Left ventricle myocardium inferior (tissue), 1 donor: ENCODE results near the gene ABCG1. TPM values are rescaled to one million over a fixed set of nuclear protein-coding genes. Genes with fewer than 3 reads are reported as not detected.
A peak's percentile ranks its signal among the peaks of the same experiment; 100 is the strongest.

ENCODE experiments used
- DNase-seq: peaks from one replicate; pipeline ENCODE4 v3.0.0-alpha.2; 2020
- H3K27ac ChIP-seq: fragments of 200-600 bp; replicated peaks from 2 replicates; pipeline ENCODE4 v1.8.0; 2021
- H3K27me3 ChIP-seq: fragments of 200-600 bp; 2 replicates; pipeline ENCODE4 v1.8.0; 2021; ENCODE audit warnings: low read depth
- H3K36me3 ChIP-seq: fragments of 200-600 bp; 2 replicates; pipeline ENCODE4 v1.8.0; 2021
- H3K4me1 ChIP-seq: fragments of 200-600 bp; 2 replicates; pipeline ENCODE4 v1.8.0; 2021
- H3K4me3 ChIP-seq: fragments of 200-600 bp; 2 replicates; pipeline ENCODE4 v1.8.0; 2021; ENCODE audit warnings: mild to moderate bottlenecking, moderate library complexity
- H3K9me3 ChIP-seq: fragments of 200-600 bp; replicated peaks from 2 replicates; pipeline ENCODE4 v1.8.0; 2021
- intact Hi-C: fragments of 100-400 bp; cut with micrococcal nuclease; formaldehyde crosslinking; loops from one replicate; pipeline ENCODE4 v1.11.0; 2022
- total RNA-seq: library from RNA; stranded (reverse); fragmentation: NEBNext Ultra II Directional; extraction: Animal tissue kit (Norgen Biotek cat#: 25700); gene quantifications from one replicate; pipeline ENCODE4 v1.2.1, GENCODE V29; 2021
- TF ChIP-seq, protein P1 (sequence below): fragments of 200-600 bp; IDR thresholded peaks from 2 replicates; pipeline ENCODE4 v1.8.0; 2021; ENCODE audit warnings: antibody characterized with exemption, mild to moderate bottlenecking, borderline replicate concordance
- donor health status: DM: no; HTN: yes; CAD: no; lungs with severe emphysema.

Gene ABCG1
- total RNA-seq, 1 donor from 2014 or later = 8.7 TPM

DNA sequence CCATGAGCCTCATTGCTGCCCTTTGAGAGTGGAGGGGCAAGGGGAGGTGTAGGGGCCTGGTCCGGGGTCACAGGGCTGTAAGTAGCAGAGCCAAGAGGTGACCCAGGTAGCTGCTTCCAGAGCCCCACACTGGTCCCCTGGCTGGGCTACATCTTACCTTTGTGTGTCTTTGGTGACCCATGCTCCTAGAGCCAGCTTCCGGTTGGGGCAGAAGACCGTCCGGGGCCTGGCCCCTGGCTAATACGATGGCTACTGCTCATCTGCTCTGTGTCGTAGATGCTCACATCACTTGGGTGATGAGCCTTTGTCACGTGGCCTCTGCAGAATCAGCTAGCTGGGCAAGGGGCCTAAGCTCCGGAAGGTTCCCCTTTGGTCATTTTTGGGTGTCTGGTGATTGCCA, 20.6 kb downstream of the ABCG1 start:
- H3K27me3 ChIP-seq = no peaks in the 10 kb centered on the region
- intact Hi-C loops = no loop called here
- H3K4me1 ChIP-seq = peaks cover 54% of the 10 kb centered on the region
- H3K4me3 ChIP-seq = no peak overlapping the region
- no peaks in the 10 kb centered on the region for H3K9me3 ChIP-seq
- peak; percentile 8 for DNase-seq
- no peak overlapping the region for H3K27ac ChIP-seq
- H3K36me3 ChIP-seq = no peaks in the 10 kb centered on the region
- TF ChIP-seq, protein P1, sequence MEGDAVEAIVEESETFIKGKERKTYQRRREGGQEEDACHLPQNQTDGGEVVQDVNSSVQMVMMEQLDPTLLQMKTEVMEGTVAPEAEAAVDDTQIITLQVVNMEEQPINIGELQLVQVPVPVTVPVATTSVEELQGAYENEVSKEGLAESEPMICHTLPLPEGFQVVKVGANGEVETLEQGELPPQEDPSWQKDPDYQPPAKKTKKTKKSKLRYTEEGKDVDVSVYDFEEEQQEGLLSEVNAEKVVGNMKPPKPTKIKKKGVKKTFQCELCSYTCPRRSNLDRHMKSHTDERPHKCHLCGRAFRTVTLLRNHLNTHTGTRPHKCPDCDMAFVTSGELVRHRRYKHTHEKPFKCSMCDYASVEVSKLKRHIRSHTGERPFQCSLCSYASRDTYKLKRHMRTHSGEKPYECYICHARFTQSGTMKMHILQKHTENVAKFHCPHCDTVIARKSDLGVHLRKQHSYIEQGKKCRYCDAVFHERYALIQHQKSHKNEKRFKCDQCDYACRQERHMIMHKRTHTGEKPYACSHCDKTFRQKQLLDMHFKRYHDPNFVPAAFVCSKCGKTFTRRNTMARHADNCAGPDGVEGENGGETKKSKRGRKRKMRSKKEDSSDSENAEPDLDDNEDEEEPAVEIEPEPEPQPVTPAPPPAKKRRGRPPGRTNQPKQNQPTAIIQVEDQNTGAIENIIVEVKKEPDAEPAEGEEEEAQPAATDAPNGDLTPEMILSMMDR = no peak

DNA sequence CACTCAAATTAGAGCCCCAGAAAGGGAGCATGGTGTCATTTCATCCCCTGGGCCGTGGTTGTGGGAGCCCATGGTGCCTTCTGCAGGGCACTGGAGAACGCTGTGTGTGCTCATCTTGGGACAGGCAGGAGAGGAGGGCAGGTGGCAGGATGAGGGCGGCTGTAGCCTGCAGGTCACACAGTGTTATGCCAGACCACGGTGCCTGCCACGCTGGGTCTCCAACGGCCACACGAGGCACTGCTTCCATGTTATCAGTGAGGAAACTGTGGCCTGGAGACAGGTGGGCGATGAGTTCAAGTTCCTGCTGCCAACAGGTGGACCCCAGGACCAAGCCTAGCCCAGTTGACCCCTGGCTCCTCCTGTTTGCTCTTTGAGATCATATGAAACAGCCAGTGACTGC, 21.0 kb downstream of the ABCG1 start:
- TF ChIP-seq, protein P1 = no peak
- Histone ChIP-seq H3K4me1 (peaks cover 55% of the 10 kb centered on the region), H3K36me3 (no peaks in the 10 kb centered on the region), H3K27ac (no peak overlapping the region), H3K9me3 (no peaks in the 10 kb centered on the region), H3K4me3 (no peak overlapping the region), H3K27me3 (no peaks in the 10 kb centered on the region)
- intact Hi-C loops = no loop called here
- DNase-seq = peak; percentile 2

DNA sequence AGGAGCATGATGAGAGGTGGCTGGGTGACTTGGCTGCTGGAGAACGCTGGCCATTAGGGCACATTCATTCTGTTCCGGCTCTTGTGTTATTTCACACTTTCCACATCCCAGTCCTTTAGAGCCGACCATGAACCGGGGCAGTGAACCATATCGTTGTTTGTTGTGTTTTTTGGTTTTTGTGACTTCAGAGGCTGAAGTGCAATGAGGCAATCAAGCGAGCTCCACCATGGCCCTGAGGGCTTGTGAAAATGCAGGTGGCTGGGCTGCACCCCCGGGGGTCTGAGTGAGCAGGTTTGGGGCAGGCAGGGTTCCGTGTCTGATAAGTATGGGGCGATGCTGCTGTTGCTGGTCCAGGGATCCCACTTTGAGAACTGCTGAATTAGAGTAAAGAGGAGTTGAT, 23.7 kb downstream of the ABCG1 start:
- TF ChIP-seq, protein P1 = no peak
- Histone ChIP-seq H3K27ac (no peak overlapping the region), H3K9me3 (no peaks in the 10 kb centered on the region), H3K4me3 (no peak overlapping the region), H3K27me3 (no peaks in the 10 kb centered on the region), H3K4me1 (peaks cover 40% of the 10 kb centered on the region), H3K36me3 (no peaks in the 10 kb centered on the region)
- intact Hi-C loops = no loop called here
- no peak for DNase-seq

DNA sequence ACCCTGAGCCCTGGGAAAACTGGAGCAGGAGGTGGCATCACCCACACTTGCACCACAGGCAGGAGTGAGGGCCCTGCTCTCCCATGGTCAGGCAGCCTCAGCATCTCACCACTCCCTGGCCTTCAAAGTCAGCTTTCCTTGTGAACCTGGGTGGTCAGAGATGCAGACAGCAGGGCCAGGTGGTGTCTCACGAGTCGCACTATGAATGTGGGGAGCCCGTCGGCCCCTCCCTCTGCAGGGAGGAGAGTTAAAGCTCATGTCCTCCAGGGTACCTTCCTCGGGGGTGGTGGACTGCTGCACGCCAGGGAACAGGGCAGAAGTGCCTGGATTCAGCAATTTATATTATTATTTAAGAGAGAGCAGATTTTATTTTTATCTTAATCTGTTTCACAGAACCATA, 24.1 kb downstream of the ABCG1 start:
- Histone ChIP-seq H3K4me3 (no peak overlapping the region), H3K4me1 (peaks cover 36% of the 10 kb centered on the region), H3K27me3 (no peaks in the 10 kb centered on the region), H3K36me3 (no peaks in the 10 kb centered on the region), H3K9me3 (no peaks in the 10 kb centered on the region), H3K27ac (no peak overlapping the region)
- TF ChIP-seq, protein P1 = no peak
- intact Hi-C loops = no loop called here
- DNase-seq = no peak

DNA sequence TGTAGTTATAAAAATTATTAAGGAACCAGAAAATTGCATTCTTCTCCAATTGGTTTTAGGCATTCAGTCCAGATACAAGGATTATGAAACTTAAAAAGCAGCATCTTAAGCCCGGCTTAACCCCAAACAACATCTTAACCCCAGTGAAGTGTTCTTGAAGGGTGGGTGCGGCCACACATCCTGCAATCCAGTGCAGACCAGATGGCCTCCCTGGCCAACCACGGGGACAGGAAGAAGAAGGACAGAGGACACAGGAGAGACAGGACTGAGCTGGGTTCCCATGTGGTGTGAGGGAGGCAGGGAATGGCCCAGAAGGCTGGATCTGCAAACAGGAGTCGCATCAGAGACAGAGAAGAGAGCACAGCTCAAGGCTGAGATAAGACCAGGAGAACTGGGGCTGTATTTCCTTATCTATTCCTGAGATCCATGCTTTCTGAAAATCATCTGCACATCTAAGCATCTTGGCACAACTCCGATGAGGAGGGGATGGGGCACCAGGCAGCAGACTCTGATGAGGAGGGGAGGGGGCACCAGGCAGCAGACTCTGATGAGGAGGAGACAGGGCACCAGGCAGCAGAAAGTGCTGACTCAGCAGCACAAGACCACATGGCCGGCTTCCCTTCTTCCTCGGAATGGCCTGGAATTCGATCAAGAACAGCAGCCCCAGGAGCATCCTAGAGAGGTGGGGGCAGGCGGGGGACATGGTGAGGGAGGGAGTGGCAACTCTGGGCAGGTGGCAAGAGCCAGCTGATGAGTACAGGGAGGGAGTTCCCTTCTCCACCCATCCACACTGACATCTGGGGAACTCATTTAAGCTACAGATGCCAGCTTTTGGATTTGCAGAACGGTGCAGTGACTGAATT, 26.6 kb downstream of the ABCG1 start:
- intact Hi-C loops = no loop called here
- TF ChIP-seq, protein P1 = no peak
- Histone ChIP-seq H3K9me3 (no peaks in the 10 kb centered on the region), H3K27ac (no peak overlapping the region), H3K4me1 (peaks cover 21% of the 10 kb centered on the region), H3K27me3 (no peaks in the 10 kb centered on the region), H3K36me3 (no peaks in the 10 kb centered on the region), H3K4me3 (no peak overlapping the region)
- DNase-seq = no peak
